Gastroesophageal sphincter (tissue), 4 donors: Measurements from ENCODE around the gene LGALS16. TPM values are rescaled to one million over a fixed set of nuclear protein-coding genes. Genes with fewer than 3 reads are reported as not detected.

Experiments
- ATAC-seq: fragments of 150-250 bp; one replicate; pipeline ENCODE4 v1.9.1; 2016; ENCODE audit warnings: mild to moderate bottlenecking, moderate library complexity
- H3K27ac ChIP-seq, 4 donors: fragments of 200-600 bp; sonication (generic) in 3 of 4; 1 replicate in 3 of 4; 2 replicates in 1 of 4; pipeline ENCODE4 v1.5.1; 2016 to 2019
- H3K27me3 ChIP-seq: fragments of 200-600 bp; sonication (generic); one replicate; pipeline ENCODE4 v1.5.1; 2019
- H3K36me3 ChIP-seq, 2 donors: fragments of 200-600 bp; sonication (generic); one replicate each; pipeline ENCODE4 v1.5.1; 2019; ENCODE audit warnings: control low read depth in 1 of 2
- H3K4me1 ChIP-seq, 3 donors: fragments of 200-600 bp; sonication (generic); 1 replicate in 2 of 3; 2 replicates in 1 of 3; pipeline ENCODE4 v1.5.1; 2016 to 2019; ENCODE audit warnings: control low read depth in 2 of 3
- H3K4me3 ChIP-seq, 2 donors: fragments of 200-600 bp; sonication (generic); one replicate each; pipeline ENCODE4 v1.5.1; 2019; ENCODE audit warnings: mild to moderate bottlenecking in 1 of 2, moderate library complexity in 1 of 2
- H3K9me3 ChIP-seq, 3 donors: fragments of 200-600 bp; sonication (generic); one replicate each; pipeline ENCODE4 v1.5.1; 2017 to 2019; ENCODE audit warnings: control low read depth in 2 of 3
- EP300 ChIP-seq: sonication (generic); formaldehyde crosslinking; IDR thresholded peaks from one replicate; pipeline ENCODE4 v1.6.1; 2017; ENCODE audit warnings: antibody characterized with exemption, mild to moderate bottlenecking
- POLR2A ChIP-seq, 2 donors: fragments of 450-650 bp; IDR thresholded peaks; one replicate each; pipeline ENCODE4 v1.6.1; 2017; ENCODE audit warnings: antibody characterized with exemption in 2 of 2, mild to moderate bottlenecking in 2 of 2, moderate library complexity in 1 of 2
- POLR2AphosphoS5 ChIP-seq: sonication (generic); formaldehyde crosslinking; IDR thresholded peaks from one replicate; pipeline ENCODE4 v1.6.1; 2017; ENCODE audit warnings: antibody characterized with exemption
- WGBS, 2 donors: methylation state at CpG; one replicate each; pipeline ENCODE4 v1.1.5; 2018; ENCODE audit warnings: low coverage in 1 of 2; 5-methylcytosine and 5-hydroxymethylcytosine counted together
- total RNA-seq, 4 donors: library from RNA; depleted of rRNA; stranded (reverse); fragments of >200 nt; gene quantifications; one replicate each; pipeline ENCODE4 v1.1.0, GENCODE V29; 2016
- TF ChIP-seq, protein P1 (sequence below), 4 experiments: fragments of 200-600 bp in 2 of 4; fragments of 450-650 bp in 2 of 4; sonication (generic) in 1 of 4; IDR thresholded peaks; one replicate each; pipeline ENCODE4 v1.5.1; 2017 to 2019; ENCODE audit warnings: antibody characterized with exemption in 4 of 4, mild to moderate bottlenecking in 2 of 4, moderate library complexity in 2 of 4

LGALS16 gene
- total RNA-seq, 4 donors from 2014 or later: not detected

GRCh38 chr19:39692166-39692565, 36.5 kb downstream of the LGALS16 start:
- H3K27me3 ChIP-seq: peaks cover 31% of the 10 kb centered on the region
- no peaks in the 10 kb centered on the region for H3K36me3 ChIP-seq
- no peak for ATAC-seq
- TF ChIP-seq, protein P1, sequence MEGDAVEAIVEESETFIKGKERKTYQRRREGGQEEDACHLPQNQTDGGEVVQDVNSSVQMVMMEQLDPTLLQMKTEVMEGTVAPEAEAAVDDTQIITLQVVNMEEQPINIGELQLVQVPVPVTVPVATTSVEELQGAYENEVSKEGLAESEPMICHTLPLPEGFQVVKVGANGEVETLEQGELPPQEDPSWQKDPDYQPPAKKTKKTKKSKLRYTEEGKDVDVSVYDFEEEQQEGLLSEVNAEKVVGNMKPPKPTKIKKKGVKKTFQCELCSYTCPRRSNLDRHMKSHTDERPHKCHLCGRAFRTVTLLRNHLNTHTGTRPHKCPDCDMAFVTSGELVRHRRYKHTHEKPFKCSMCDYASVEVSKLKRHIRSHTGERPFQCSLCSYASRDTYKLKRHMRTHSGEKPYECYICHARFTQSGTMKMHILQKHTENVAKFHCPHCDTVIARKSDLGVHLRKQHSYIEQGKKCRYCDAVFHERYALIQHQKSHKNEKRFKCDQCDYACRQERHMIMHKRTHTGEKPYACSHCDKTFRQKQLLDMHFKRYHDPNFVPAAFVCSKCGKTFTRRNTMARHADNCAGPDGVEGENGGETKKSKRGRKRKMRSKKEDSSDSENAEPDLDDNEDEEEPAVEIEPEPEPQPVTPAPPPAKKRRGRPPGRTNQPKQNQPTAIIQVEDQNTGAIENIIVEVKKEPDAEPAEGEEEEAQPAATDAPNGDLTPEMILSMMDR (IDR thresholded peaks at IDR 0.05): no peak
- TF ChIP-seq POLR2AphosphoS5: no peak
- no peak for TF ChIP-seq EP300
- no peak for TF ChIP-seq POLR2A (IDR thresholded peaks at IDR 0.05)
- H3K4me1 ChIP-seq: no peaks in the 10 kb centered on the region
- no peak overlapping the region for H3K27ac ChIP-seq
- 72 to 77% methylated on average over 2 to 3 of the region's 3 CpGs for WGBS, 2 donors
- no peak overlapping the region for H3K4me3 ChIP-seq
- H3K9me3 ChIP-seq: peaks cover 0 to 14% (median 0%) of the 10 kb centered on the region in 3 donors

DNA sequence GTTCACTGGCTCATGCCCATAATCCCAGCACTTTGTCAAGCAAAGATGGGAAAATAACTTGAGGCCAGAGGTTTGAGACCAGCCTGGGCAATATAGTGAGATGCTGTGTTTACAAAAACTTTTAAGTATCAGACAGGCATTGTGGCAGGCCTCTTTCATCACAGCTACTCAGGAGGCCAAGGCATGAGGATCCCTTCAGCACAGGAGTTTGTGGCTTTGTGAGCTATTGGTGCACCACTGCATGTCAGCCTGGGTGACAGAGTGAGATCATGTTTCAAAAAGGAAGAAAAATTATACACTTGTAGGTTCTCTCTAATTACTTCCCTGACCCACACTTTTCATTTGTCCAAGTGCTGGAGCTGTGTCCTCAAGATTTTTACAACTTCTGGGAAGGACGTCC, 37.1 kb downstream of the LGALS16 start:
- no peak for ATAC-seq
- TF ChIP-seq EP300: no peak
- no peak for TF ChIP-seq POLR2AphosphoS5
- no peak for TF ChIP-seq POLR2A (IDR thresholded peaks at IDR 0.05)
- TF ChIP-seq, protein P1 (IDR thresholded peaks at IDR 0.05): no peak

DNA sequence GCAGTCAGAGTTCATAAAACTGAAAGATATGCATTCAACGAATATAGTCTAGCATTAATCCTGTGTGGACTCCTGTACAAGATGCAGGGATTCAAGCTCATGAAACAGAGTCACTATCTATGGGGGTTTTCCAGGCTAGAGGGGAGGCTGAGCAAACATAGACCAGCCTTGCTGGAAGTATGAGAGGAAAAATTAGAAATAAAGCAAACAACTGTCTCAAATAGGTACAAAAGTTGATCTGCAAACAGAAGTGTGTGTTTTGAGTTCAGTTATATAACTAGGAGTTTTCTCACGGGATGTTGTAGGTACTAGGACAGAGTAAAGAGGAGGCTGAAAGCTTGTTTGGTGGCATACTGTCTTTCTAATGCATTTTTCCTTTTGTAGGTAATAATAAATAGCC, 40.0 kb downstream of the LGALS16 start:
- TF ChIP-seq, protein P1 (IDR thresholded peaks at IDR 0.05): no peak
- TF ChIP-seq EP300: no peak
- TF ChIP-seq POLR2AphosphoS5: no peak
- ATAC-seq: no peak
- 53 to 77% methylated on average over 1 to 2 of the region's 2 CpGs for WGBS, 2 donors

More for the DNA sequence above, 37.1 kb downstream of the LGALS16 start:
- H3K27ac ChIP-seq: no peak overlapping the region
- H3K4me1 ChIP-seq: no peaks in the 10 kb centered on the region
- no peaks in the 10 kb centered on the region for H3K36me3 ChIP-seq
- 43 to 71% methylated on average over 1 of the region's 1 CpG for WGBS, 2 donors
- peaks cover 0 to 14% (median 0%) of the 10 kb centered on the region in 3 donors for H3K9me3 ChIP-seq
- H3K4me3 ChIP-seq: no peak overlapping the region
- peaks cover 31% of the 10 kb centered on the region for H3K27me3 ChIP-seq

GRCh38 chr19:39696387-39696786, 40.7 kb downstream of the LGALS16 start:
- Histone ChIP-seq H3K27me3 (peaks cover 49% of the 10 kb centered on the region), H3K27ac (no peak overlapping the region), H3K9me3 (no peaks in the 10 kb centered on the region), H3K36me3 (no peaks in the 10 kb centered on the region), H3K4me1 (no peaks in the 10 kb centered on the region), H3K4me3 (no peak overlapping the region)
- TF ChIP-seq EP300 (no peak), POLR2AphosphoS5 (no peak), POLR2A (IDR thresholded peaks at IDR 0.05) (no peak)
- TF ChIP-seq, protein P1 (IDR thresholded peaks at IDR 0.05): no peak
- WGBS, 2 donors: 60 to 88% methylated on average over 2 of the region's 2 CpGs
- no peak for ATAC-seq

More for the DNA sequence above, 40.0 kb downstream of the LGALS16 start:
- no peaks in the 10 kb centered on the region for H3K36me3 ChIP-seq
- H3K27ac ChIP-seq: no peak overlapping the region
- H3K4me3 ChIP-seq: no peak overlapping the region
- H3K9me3 ChIP-seq: no peaks in the 10 kb centered on the region
- peaks cover 46% of the 10 kb centered on the region for H3K27me3 ChIP-seq
- H3K4me1 ChIP-seq: no peaks in the 10 kb centered on the region

DNA sequence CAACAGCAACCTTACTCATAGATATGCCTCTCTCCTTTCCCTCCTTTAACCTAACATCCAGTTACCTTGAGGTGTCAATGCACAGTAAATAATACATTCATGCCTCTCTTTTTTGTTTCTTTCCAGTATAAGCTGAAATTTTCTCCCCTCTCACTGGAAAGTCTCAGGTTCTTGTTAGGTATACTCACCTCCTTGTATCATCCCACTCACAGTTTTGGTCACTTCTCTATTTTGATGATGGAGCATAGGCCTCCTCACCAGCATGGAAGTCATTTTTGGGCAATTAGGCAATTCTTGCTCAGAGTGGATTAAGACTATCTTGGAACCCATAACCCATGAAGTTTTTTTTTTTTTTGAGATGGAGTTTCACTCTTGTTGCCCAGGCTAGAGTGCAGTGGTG, 42.8 kb downstream of the LGALS16 start:
- Histone ChIP-seq H3K4me3 (no peak overlapping the region), H3K4me1 (no peaks in the 10 kb centered on the region), H3K27me3 (peaks cover 43% of the 10 kb centered on the region), H3K27ac (no peak overlapping the region), H3K36me3 (no peaks in the 10 kb centered on the region), H3K9me3 (no peaks in the 10 kb centered on the region)
- TF ChIP-seq POLR2A (IDR thresholded peaks at IDR 0.05) (no peak), POLR2AphosphoS5 (no peak), EP300 (no peak)
- TF ChIP-seq, protein P1 (IDR thresholded peaks at IDR 0.05): no peak
- ATAC-seq: no peak
